H1 (cell line): ENCODE results near the gene PRKAR1B. TPM values are rescaled to one million over a fixed set of nuclear protein-coding genes. Genes with fewer than 3 reads are reported as not detected.

Experiments used
- GABPA ChIP-seq: IDR thresholded peaks from 2 replicates; pipeline ENCODE4 v1.6.1; 2011; ENCODE audit warnings: mild to moderate bottlenecking, low read length, moderate library complexity, borderline replicate concordance; ENCODE audit not compliant: insufficient read depth
- NANOG ChIP-seq: IDR thresholded peaks from 2 replicates; pipeline ENCODE4 v1.6.1; 2011; ENCODE audit warnings: low read length, low read depth, mild to moderate bottlenecking, inconsistent platforms; ENCODE audit not compliant: insufficient read depth, poor library complexity, severe bottlenecking
- POLR2AphosphoS5 ChIP-seq: IDR thresholded peaks from 2 replicates; pipeline ENCODE4 v1.6.1; 2011; ENCODE audit warnings: low read depth, low read length
- polyA plus RNA-seq, 7 experiments: library from polyadenylated mRNA; depleted of rRNA in 3 of 7; stranded (reverse) in 5 of 7; unstranded in 2 of 7; fragments of >200 nt in 5 of 7; fragments of 200-250 nt in 2 of 7; gene quantifications; 1 replicate in 5 of 7; 2 replicates in 1 of 7; 4 replicates in 1 of 7; pipeline versions ENCODE4 v1.2.1 to v1.2.3, GENCODE V29; 2011 to 2013; ENCODE audit warnings: missing spikeins in 2 of 7, mixed read lengths in 2 of 7
- total RNA-seq: library from RNA; stranded (reverse); fragmentation: NEBNext Ultra II Directional; extraction: Animal tissue kit (Norgen Biotek cat#: 25700); gene quantifications from 2 replicates; pipeline ENCODE4 v1.2.1, GENCODE V29; 2021
- TF ChIP-seq, protein P1 (sequence below): fragments of 300-600 bp; sonication (generic); IDR thresholded peaks from 2 replicates; pipeline ENCODE4 v1.7.1; 2012; ENCODE audit warnings: low read length, moderate library complexity, mild to moderate bottlenecking, inconsistent platforms; ENCODE audit not compliant: insufficient replicate concordance

Gene PRKAR1B
- total and polyA plus RNA-seq, 2 of the 8 experiments (the other 6 are each of a cell fraction or from before 2014, with no cell fraction given): 12.3 to 55.7 TPM

DNA sequence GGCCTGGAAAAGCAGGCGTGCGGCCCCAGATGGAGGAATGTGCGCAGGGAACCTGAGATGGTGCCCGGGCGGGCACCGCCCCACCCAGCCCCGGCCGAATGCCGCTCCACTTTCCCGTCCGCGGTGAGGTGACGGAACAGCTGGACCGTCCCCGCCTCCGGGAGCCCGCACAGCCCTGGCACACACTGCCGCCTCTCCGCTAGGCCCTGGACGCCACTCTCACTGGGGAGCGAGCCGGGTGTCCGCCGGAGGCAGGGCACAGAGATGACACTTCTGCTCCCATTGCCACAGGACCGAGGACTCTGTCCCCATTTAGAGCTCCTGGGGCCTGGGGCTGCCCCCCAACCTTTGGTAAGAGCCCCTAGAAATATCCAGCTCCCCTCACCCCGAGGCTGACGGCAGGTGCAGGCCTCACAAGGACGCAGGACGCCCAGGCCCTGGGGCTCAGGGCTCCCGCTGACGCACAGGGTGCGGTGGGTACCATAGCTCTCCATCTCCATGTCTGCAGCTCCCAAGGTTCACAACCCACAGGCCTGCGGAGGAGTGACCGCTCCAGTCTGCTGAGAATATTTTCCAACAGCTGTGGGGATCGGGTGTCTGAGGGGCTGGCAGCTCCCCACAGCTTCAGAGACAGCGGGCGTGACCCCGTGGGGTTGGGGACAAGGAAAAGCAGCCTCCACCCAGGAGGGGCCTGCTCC is 155.2 kb downstream of the PRKAR1B start (continued):
- TF ChIP-seq, protein P1, sequence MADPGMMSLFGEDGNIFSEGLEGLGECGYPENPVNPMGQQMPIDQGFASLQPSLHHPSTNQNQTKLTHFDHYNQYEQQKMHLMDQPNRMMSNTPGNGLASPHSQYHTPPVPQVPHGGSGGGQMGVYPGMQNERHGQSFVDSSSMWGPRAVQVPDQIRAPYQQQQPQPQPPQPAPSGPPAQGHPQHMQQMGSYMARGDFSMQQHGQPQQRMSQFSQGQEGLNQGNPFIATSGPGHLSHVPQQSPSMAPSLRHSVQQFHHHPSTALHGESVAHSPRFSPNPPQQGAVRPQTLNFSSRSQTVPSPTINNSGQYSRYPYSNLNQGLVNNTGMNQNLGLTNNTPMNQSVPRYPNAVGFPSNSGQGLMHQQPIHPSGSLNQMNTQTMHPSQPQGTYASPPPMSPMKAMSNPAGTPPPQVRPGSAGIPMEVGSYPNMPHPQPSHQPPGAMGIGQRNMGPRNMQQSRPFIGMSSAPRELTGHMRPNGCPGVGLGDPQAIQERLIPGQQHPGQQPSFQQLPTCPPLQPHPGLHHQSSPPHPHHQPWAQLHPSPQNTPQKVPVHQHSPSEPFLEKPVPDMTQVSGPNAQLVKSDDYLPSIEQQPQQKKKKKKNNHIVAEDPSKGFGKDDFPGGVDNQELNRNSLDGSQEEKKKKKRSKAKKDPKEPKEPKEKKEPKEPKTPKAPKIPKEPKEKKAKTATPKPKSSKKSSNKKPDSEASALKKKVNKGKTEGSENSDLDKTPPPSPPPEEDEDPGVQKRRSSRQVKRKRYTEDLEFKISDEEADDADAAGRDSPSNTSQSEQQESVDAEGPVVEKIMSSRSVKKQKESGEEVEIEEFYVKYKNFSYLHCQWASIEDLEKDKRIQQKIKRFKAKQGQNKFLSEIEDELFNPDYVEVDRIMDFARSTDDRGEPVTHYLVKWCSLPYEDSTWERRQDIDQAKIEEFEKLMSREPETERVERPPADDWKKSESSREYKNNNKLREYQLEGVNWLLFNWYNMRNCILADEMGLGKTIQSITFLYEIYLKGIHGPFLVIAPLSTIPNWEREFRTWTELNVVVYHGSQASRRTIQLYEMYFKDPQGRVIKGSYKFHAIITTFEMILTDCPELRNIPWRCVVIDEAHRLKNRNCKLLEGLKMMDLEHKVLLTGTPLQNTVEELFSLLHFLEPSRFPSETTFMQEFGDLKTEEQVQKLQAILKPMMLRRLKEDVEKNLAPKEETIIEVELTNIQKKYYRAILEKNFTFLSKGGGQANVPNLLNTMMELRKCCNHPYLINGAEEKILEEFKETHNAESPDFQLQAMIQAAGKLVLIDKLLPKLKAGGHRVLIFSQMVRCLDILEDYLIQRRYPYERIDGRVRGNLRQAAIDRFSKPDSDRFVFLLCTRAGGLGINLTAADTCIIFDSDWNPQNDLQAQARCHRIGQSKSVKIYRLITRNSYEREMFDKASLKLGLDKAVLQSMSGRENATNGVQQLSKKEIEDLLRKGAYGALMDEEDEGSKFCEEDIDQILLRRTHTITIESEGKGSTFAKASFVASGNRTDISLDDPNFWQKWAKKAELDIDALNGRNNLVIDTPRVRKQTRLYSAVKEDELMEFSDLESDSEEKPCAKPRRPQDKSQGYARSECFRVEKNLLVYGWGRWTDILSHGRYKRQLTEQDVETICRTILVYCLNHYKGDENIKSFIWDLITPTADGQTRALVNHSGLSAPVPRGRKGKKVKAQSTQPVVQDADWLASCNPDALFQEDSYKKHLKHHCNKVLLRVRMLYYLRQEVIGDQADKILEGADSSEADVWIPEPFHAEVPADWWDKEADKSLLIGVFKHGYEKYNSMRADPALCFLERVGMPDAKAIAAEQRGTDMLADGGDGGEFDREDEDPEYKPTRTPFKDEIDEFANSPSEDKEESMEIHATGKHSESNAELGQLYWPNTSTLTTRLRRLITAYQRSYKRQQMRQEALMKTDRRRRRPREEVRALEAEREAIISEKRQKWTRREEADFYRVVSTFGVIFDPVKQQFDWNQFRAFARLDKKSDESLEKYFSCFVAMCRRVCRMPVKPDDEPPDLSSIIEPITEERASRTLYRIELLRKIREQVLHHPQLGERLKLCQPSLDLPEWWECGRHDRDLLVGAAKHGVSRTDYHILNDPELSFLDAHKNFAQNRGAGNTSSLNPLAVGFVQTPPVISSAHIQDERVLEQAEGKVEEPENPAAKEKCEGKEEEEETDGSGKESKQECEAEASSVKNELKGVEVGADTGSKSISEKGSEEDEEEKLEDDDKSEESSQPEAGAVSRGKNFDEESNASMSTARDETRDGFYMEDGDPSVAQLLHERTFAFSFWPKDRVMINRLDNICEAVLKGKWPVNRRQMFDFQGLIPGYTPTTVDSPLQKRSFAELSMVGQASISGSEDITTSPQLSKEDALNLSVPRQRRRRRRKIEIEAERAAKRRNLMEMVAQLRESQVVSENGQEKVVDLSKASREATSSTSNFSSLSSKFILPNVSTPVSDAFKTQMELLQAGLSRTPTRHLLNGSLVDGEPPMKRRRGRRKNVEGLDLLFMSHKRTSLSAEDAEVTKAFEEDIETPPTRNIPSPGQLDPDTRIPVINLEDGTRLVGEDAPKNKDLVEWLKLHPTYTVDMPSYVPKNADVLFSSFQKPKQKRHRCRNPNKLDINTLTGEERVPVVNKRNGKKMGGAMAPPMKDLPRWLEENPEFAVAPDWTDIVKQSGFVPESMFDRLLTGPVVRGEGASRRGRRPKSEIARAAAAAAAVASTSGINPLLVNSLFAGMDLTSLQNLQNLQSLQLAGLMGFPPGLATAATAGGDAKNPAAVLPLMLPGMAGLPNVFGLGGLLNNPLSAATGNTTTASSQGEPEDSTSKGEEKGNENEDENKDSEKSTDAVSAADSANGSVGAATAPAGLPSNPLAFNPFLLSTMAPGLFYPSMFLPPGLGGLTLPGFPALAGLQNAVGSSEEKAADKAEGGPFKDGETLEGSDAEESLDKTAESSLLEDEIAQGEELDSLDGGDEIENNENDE: no peak
- TF ChIP-seq POLR2AphosphoS5 (no peak), NANOG (no peak), GABPA (no peak)
- TF ChIP-seq, all 59 proteins: peak for 0
